Ishikawa (cell line): ENCODE results near the gene RAD52.

Experiments
- CEBPB ChIP-seq: IDR thresholded peaks from 2 replicates; pipeline ENCODE4 v1.6.1; 2012
- CREB1 ChIP-seq: IDR thresholded peaks from 2 replicates; pipeline ENCODE4 v1.6.1; 2012; ENCODE audit warnings: low read depth
- EGR1 ChIP-seq: IDR thresholded peaks from 2 replicates; pipeline ENCODE4 v1.6.1; 2012
- EP300 ChIP-seq: IDR thresholded peaks from 2 replicates; pipeline ENCODE4 v1.6.1; 2012; ENCODE audit warnings: borderline replicate concordance
- FOXM1 ChIP-seq: IDR thresholded peaks from 2 replicates; pipeline ENCODE4 v1.6.1; 2012; ENCODE audit warnings: low read depth, borderline replicate concordance
- NFIC ChIP-seq: IDR thresholded peaks from 2 replicates; pipeline ENCODE4 v1.6.1; 2012
- RAD21 ChIP-seq: IDR thresholded peaks from 2 replicates; pipeline ENCODE4 v1.6.1; 2012; ENCODE audit warnings: low read depth
- REST ChIP-seq: IDR thresholded peaks from 2 replicates; pipeline ENCODE4 v1.6.1; 2012; ENCODE audit warnings: low read depth, mild to moderate bottlenecking
- TAF1 ChIP-seq: IDR thresholded peaks from 2 replicates; pipeline ENCODE4 v1.6.1; 2012; ENCODE audit warnings: low read depth, mild to moderate bottlenecking
- TCF12 ChIP-seq: IDR thresholded peaks from 2 replicates; pipeline ENCODE4 v1.6.1; 2012; ENCODE audit warnings: low read depth
- TEAD4 ChIP-seq: IDR thresholded peaks from 2 replicates; pipeline ENCODE4 v1.6.1; 2012
- USF1 ChIP-seq: IDR thresholded peaks from 2 replicates; pipeline ENCODE4 v1.6.1; 2012
- YY1 ChIP-seq: IDR thresholded peaks from 2 replicates; pipeline ENCODE4 v1.6.1; 2012; ENCODE audit warnings: low read depth
- ZBTB7A ChIP-seq: IDR thresholded peaks from 2 replicates; pipeline ENCODE4 v1.6.1; 2012; ENCODE audit warnings: low read depth
- TF ChIP-seq, protein P1 (sequence below): IDR thresholded peaks from 2 replicates; pipeline ENCODE4 v1.6.1; 2012

RAD52 gene

DNA sequence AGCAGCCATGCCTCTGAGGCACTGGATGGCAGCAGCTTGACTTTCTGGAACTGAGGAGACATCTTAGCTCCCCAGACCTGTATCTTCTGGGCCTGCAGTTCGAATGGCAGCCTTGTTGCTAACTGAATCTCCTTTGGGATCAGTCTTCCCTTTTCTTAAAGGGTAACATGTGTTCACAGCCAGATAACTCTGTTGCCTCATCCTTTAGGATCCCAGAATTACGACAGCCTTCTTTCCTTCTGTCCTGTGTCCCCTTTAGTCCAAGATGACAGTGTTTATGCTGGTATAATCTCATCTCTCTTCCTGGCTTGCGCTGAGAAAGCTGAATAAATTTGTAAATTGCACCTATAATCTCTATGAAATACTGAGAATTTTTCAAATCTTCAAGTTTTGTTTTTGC lies 32.5 kb upstream of the RAD52 start:
- TF ChIP-seq REST (no peak), TCF12 (no peak), CREB1 (no peak), USF1 (no peak), CEBPB (no peak), YY1 (no peak), TEAD4 (no peak), FOXM1 (no peak), RAD21 (no peak), EGR1 (no peak), EP300 (no peak)
- TF ChIP-seq, protein P1, sequence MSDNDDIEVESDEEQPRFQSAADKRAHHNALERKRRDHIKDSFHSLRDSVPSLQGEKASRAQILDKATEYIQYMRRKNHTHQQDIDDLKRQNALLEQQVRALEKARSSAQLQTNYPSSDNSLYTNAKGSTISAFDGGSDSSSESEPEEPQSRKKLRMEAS: no peak

DNA sequence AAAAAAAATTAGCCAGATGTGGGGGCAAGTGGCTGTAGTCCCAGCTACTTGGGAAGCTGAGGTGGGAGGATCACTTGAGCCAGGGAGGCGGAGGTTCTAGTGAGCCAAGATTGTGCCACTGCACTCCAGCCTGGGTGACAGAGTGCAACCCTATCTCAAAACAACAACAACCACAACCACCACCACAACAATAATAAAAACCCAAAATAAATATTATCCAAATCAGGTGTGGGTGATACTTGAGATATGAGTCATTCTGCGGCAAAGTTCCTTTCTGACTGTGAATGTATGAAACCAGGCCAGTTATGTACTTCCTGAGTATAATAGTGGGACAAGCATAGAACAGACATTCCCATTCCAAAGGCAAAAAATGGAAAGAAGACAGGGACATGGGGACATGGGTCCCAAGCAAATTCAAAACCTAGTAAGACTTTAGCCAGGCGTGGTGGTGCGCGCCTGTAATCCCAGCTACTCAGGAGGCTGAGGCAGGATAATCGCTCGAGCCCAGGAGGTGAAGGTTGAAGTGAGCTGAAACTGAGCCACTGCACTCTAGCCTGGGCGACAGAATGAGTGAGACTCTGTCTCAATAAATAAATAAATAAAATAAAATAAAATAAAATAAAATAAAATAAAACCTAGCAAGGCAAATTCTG lies 31.8 kb upstream of the RAD52 start:
- no peak for TF ChIP-seq NFIC
- no peak for TF ChIP-seq FOXM1
- no peak for TF ChIP-seq EGR1
- no peak for TF ChIP-seq YY1
- TF ChIP-seq, protein P1: no peak
- TF ChIP-seq EP300: no peak
- TF ChIP-seq TAF1: no peak
- TF ChIP-seq CREB1: no peak
- TF ChIP-seq ZBTB7A: no peak
- no peak for TF ChIP-seq CEBPB
- TF ChIP-seq TEAD4: no peak
- no peak for TF ChIP-seq TCF12

DNA sequence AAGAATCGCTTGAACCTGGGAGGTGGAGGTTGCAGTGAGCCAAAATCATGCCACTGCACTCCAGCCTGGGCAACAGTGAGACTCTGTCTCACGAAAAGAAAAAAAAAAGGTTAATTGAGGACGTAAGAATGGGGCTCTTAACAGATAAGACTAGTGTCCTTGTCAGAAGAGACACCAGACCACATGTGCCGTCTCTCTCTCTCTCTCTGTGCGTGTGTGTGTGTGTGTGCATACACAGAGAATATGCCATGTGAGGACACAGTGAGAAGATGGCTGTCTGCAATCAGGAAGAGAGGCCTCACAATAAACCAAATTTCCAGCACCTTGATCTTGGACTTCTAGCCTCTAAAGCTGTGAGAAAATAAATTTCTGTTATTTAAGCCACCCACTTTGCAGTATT lies 29.9 kb upstream of the RAD52 start:
- TF ChIP-seq, protein P1: no peak

DNA sequence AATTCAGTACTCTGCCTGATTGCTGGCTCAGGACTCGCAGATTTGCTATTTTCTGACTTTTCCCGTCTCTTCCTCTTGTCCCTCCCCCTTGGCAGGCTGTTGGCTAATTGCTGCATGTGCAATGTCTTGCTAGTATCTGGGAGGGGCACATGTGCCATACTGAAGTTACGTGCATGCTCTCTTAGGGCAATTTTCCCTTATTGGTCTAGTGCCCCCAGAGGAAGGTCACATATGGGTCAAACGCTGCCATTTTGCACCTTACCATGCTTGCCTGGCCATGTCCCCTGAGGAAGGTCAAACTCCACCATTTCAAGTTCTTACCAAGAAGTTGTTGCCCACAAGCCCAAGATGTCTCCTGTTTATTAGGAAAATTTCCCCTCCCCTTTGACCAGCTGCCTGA lies 27.7 kb upstream of the RAD52 start:
- TF ChIP-seq RAD21: no peak
- no peak for TF ChIP-seq NFIC
- TF ChIP-seq YY1: no peak
- TF ChIP-seq FOXM1: no peak
- TF ChIP-seq TAF1: no peak
- TF ChIP-seq ZBTB7A: no peak
- no peak for TF ChIP-seq EGR1
- TF ChIP-seq REST: no peak
- no peak for TF ChIP-seq TEAD4
- no peak for TF ChIP-seq CREB1
- no peak for TF ChIP-seq USF1
- no peak for TF ChIP-seq EP300

DNA sequence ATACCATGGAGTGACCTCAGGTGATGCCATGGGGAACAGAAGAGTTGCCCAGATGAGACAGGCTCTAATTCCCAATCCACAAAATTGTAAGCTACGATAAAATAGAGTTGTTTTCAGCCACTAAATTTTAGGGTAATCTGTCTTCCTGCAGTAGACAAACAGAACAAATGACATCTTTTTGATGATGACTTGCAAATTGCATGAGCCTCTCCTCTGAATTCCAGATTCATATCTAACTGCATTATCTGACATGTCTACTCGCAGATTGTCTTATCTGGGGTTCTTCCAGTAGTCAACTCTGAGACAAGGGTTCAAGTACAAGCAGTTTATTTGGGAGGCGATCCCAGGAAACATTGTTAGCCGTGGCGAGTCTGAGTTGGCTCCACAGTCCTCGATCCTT lies 27.1 kb upstream of the RAD52 start:
- TF ChIP-seq RAD21: no peak
- no peak for TF ChIP-seq YY1
- TF ChIP-seq FOXM1: no peak
- no peak for TF ChIP-seq ZBTB7A
- no peak for TF ChIP-seq TAF1
- TF ChIP-seq CREB1: no peak

DNA sequence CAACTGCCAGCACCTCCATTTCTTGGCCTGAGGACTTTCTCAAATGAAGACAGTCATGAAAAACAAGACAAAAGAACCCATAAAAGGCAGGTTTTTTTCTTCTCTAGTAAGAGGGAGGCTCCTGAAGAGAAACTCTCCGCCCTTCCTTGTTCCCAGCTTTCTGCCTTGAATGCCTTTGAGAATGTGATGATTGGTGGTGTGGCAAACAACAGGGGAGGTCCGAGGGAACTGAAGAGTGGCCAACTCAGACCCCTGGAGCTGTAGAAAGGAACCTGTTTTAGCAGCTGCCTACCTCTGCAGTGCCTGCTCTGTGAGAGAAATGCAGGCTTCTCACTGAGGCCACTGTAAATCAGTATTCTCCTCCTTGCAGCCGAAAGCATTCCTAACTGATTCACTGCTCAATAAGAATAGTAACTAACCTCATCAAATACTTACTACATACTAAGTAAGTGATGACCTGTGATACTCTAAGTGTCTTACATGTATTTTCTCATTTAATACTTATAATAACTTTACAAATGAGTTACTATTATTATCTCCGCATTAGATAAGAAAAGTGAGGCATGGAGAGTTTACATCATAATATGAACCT lies 24.9 kb upstream of the RAD52 start:
- TF ChIP-seq TEAD4 (no peak), NFIC (no peak), FOXM1 (no peak), CEBPB (no peak), YY1 (no peak), EP300 (no peak), CREB1 (no peak)
